Subcutaneous adipose tissue (tissue), 4 donors: ENCODE measurements around the gene GP1BB. TPM values are rescaled to one million over a fixed set of nuclear protein-coding genes. Genes with fewer than 3 reads are reported as not detected.

ENCODE experiments used
- CTCF ChIP-seq: fragments of 450-650 bp; IDR thresholded peaks from one replicate; pipeline ENCODE4 v1.5.1; 2016; ENCODE audit warnings: low read depth, mild to moderate bottlenecking, control low read depth, antibody characterized with exemption, moderate library complexity
- total RNA-seq, 4 donors: library from RNA; depleted of rRNA; stranded (reverse); fragments of >200 nt; gene quantifications; one replicate each; pipeline ENCODE4 v1.1.0, GENCODE V29; 2016

GP1BB gene
- total RNA-seq, 4 donors from 2014 or later: 0.34 to 2.8 (median 1.5) TPM; not detected in 1

GRCh38 chr22:19764636-19765476 is 41.5 kb downstream of the GP1BB start:
- no peak for TF ChIP-seq CTCF

GRCh38 chr22:19765477-19766239 is 42.3 kb downstream of the GP1BB start:
- no peak for TF ChIP-seq CTCF

- TF ChIP-seq CTCF: no peak
Measured at GRCh38 chr22:19766240-19766510, 42.8 kb downstream of the GP1BB start.

GRCh38 chr22:19766511-19767426 is 43.4 kb downstream of the GP1BB start:
- no peak for TF ChIP-seq CTCF

- TF ChIP-seq CTCF: no peak
Measured at GRCh38 chr22:19767427-19768341, 44.3 kb downstream of the GP1BB start.

GRCh38 chr22:19769393-19769715 is 46.0 kb downstream of the GP1BB start:
- no peak for TF ChIP-seq CTCF
